Chondrocyte (in vitro differentiated cells): Measurements from ENCODE around the gene NMS. TPM values are rescaled to one million over a fixed set of nuclear protein-coding genes. Genes with fewer than 3 reads are reported as not detected.

Experiments
- DNase-seq: peaks from one replicate; pipeline ENCODE4 v3.0.0; 2021; ENCODE audit warnings: mixed read lengths, low spot score
- H3K27ac Mint-ChIP-seq: one replicate; pipeline ENCODE4 v1.8.0; 2021; ENCODE audit warnings: mild to moderate bottlenecking, moderate library complexity, mixed read lengths; ENCODE audit not compliant: unreplicated experiment
- H3K27me3 Mint-ChIP-seq: 2 replicates; pipeline ENCODE4 v1.8.0; 2021; ENCODE audit warnings: low read depth, mixed read lengths
- H3K36me3 Mint-ChIP-seq: 2 replicates; pipeline ENCODE4 v1.8.0; 2021; ENCODE audit warnings: low read depth, mixed read lengths
- H3K4me1 Mint-ChIP-seq: 2 replicates; pipeline ENCODE4 v1.8.0; 2021; ENCODE audit warnings: low read depth, mild to moderate bottlenecking, mixed read lengths
- H3K4me3 Mint-ChIP-seq: one replicate; pipeline ENCODE4 v1.8.0; 2021; ENCODE audit warnings: mild to moderate bottlenecking, moderate library complexity, mixed read lengths; ENCODE audit not compliant: unreplicated experiment
- H3K9me3 Mint-ChIP-seq: 2 replicates; pipeline ENCODE4 v1.8.0; 2021; ENCODE audit warnings: low read depth, mixed read lengths
- total RNA-seq: library from RNA; stranded (reverse); gene quantifications from 3 replicates; pipeline ENCODE4 v1.2.1, GENCODE V29; 2021
- TF ChIP-seq, protein P1 (sequence below): fragments of 200-600 bp; sonication (generic); IDR thresholded peaks from 2 replicates; pipeline ENCODE4 v1.5.0; 2021; ENCODE audit warnings: antibody characterized with exemption, mild to moderate bottlenecking, moderate library complexity

The NMS gene
- total RNA-seq, 1 donor from 2014 or later = not detected

DNA sequence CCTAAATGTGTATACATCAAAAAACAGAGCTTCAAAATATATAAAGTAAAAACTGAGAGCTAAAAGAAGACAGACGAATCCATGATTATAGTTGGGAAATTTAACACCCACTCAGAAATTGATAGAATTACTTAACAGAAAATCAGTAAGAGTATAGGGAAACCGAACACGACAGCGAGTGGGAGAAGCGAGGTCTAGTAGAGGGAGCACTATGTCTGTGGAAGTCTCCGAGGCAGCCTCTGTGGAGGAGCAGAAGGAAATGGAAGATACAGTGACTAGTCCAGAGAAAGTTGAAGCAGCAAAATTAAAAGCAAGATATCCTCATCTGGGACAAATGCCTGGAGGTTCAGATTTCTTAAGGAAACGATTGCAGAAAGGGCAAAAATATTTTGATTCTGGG, 38.8 kb downstream of the NMS start:
- peaks cover 17% of the 10 kb centered on the region for H3K27me3 Mint-ChIP-seq
- H3K4me3 Mint-ChIP-seq = no peak overlapping the region
- H3K9me3 Mint-ChIP-seq = peaks cover 26% of the 10 kb centered on the region
- no peak overlapping the region for H3K27ac Mint-ChIP-seq
- no peaks in the 10 kb centered on the region for H3K36me3 Mint-ChIP-seq
- no peak for DNase-seq
- H3K4me1 Mint-ChIP-seq = no peaks in the 10 kb centered on the region
- TF ChIP-seq, protein P1, sequence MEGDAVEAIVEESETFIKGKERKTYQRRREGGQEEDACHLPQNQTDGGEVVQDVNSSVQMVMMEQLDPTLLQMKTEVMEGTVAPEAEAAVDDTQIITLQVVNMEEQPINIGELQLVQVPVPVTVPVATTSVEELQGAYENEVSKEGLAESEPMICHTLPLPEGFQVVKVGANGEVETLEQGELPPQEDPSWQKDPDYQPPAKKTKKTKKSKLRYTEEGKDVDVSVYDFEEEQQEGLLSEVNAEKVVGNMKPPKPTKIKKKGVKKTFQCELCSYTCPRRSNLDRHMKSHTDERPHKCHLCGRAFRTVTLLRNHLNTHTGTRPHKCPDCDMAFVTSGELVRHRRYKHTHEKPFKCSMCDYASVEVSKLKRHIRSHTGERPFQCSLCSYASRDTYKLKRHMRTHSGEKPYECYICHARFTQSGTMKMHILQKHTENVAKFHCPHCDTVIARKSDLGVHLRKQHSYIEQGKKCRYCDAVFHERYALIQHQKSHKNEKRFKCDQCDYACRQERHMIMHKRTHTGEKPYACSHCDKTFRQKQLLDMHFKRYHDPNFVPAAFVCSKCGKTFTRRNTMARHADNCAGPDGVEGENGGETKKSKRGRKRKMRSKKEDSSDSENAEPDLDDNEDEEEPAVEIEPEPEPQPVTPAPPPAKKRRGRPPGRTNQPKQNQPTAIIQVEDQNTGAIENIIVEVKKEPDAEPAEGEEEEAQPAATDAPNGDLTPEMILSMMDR = no peak

DNA sequence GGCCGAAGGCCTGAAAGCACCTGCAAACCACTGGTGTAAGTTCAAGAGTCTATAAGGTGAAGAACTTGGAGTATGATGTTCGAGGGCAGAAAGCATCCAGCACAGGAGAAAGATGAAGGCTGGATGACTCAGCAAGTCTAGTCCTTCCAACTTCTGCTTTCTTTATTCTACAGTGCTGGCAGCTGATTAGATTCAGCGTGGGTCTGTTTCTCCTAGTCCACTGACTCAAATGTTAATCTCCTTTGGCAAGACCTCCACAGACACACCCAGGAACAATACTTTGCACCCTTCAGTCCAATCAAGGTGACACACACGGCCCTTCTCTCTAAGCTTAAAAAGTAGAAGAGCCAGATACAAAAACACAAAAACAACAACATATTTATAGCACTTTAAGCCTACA, 43.4 kb downstream of the NMS start:
- TF ChIP-seq, protein P1 = no peak
- no peak overlapping the region for H3K27ac Mint-ChIP-seq
- peaks cover 20% of the 10 kb centered on the region for H3K27me3 Mint-ChIP-seq
- DNase-seq = no peak
- no peaks in the 10 kb centered on the region for H3K9me3 Mint-ChIP-seq
- H3K4me1 Mint-ChIP-seq = no peaks in the 10 kb centered on the region
- H3K4me3 Mint-ChIP-seq = no peak overlapping the region
- no peaks in the 10 kb centered on the region for H3K36me3 Mint-ChIP-seq

DNA sequence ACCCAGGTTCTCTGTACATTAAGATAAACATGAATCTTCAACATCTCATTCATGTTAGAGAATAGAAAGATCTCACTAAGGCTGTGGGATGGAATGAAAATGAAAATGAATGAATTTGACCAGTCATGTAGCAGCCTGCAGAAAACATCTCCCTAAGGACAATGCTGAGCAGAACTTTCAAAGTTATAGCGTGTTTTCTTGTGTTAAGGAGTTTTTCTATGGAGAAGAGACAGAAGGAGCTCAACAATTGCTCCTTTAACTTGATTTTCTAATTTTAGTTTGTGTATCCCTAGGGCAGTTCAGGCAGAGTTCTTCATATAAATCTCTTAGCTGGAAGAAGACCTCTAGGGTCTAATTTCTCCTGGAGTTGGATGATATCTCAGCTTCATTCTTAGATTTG, 47.3 kb downstream of the NMS start:
- no peak overlapping the region for H3K27ac Mint-ChIP-seq

DNA sequence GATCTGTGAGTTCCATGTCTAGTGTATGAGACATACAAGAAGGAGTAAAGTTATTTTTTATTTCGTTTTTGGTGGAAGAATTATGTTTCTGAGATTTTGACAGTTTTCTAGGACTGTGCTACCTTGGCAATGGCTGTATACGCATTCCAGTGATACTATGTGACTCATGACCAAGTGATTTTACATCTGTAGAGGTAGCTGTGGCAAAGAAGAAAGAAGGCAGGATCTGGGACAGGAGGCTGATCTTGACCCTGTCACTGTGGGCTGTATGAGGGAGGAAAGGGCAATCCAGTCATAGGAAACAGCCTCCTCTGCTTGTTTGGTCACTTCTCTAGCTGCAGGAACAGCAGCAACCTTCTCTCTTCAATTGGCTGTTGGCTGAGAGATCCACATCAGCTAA, 48.5 kb downstream of the NMS start:
- no peak overlapping the region for H3K27ac Mint-ChIP-seq
- H3K4me1 Mint-ChIP-seq = no peaks in the 10 kb centered on the region
- no peak overlapping the region for H3K4me3 Mint-ChIP-seq
- peaks cover 12% of the 10 kb centered on the region for H3K27me3 Mint-ChIP-seq
- TF ChIP-seq, protein P1 = no peak
- no peak for DNase-seq
- peaks cover 5% of the 10 kb centered on the region for H3K9me3 Mint-ChIP-seq
- no peaks in the 10 kb centered on the region for H3K36me3 Mint-ChIP-seq

More for the DNA sequence above, 47.3 kb downstream of the NMS start:
- H3K27me3 Mint-ChIP-seq = peaks cover 12% of the 10 kb centered on the region
- TF ChIP-seq, protein P1 = no peak
- H3K36me3 Mint-ChIP-seq = no peaks in the 10 kb centered on the region
- H3K9me3 Mint-ChIP-seq = no peaks in the 10 kb centered on the region
- H3K4me3 Mint-ChIP-seq = no peak overlapping the region
- no peaks in the 10 kb centered on the region for H3K4me1 Mint-ChIP-seq
- no peak for DNase-seq

DNA sequence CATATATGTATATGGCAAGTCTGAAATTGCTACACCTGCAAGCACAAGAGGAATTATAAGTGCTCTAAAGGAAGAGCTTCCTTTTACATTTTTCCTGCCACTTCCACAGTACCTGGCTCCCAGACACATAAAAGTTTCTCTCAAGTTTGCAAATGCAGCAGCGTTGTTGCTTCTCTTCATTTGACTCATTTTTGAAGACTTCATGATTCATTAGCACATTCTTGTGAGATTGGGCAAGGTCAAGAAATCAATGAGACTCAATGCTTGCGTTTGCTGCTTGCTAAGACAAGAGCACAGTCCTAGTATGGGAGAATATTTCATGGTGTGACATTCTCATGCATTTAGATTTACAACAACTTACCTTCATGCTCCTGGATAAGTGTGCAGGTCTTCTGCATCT, 49.9 kb downstream of the NMS start:
- Mint-ChIP-seq H3K9me3 (peaks cover 5% of the 10 kb centered on the region), H3K4me1 (no peaks in the 10 kb centered on the region), H3K27me3 (peaks cover 12% of the 10 kb centered on the region), H3K27ac (no peak overlapping the region), H3K4me3 (no peak overlapping the region), H3K36me3 (no peaks in the 10 kb centered on the region)
- DNase-seq = no peak
- TF ChIP-seq, protein P1 = no peak
